K562 (cell line): ENCODE data around the gene PGLYRP4. TPM values are rescaled to one million over a fixed set of nuclear protein-coding genes. Genes with fewer than 3 reads are reported as not detected.

Experiments
- AFF4 ChIP-seq: sonication (generic); formaldehyde crosslinking; IDR thresholded peaks from 2 replicates; pipeline ENCODE4 v1.8.0; 2023; ENCODE audit warnings: mild to moderate bottlenecking, missing genetic modification reagents
- ASH1L ChIP-seq: fragments of 450-650 bp; IDR thresholded peaks from 2 replicates; pipeline ENCODE4 v1.6.1; 2018; ENCODE audit warnings: borderline replicate concordance, mild to moderate bottlenecking, low read depth; ENCODE audit not compliant: partially characterized antibody
- BACH1 ChIP-seq: fragments of 200-800 bp; sonication (Bioruptor generic); IDR thresholded peaks from 2 replicates; pipeline ENCODE4 v1.6.1; 2016; ENCODE audit warnings: missing genetic modification characterization, missing compliant biosample characterization
- CUX1 ChIP-seq: fragments of 200-800 bp; sonication (Bioruptor generic); IDR thresholded peaks from 2 replicates; pipeline ENCODE4 v1.6.1; 2016; ENCODE audit warnings: missing genetic modification characterization, missing compliant biosample characterization
- E2F3 ChIP-seq: fragments of 250-450 bp; sonication (Bioruptor Pico); IDR thresholded peaks from 2 replicates; pipeline ENCODE4 v1.4.0; 2020; ENCODE audit warnings: mild to moderate bottlenecking
- MYC ChIP-seq, 2 experiments: fragments of 250-450 bp in 1 of 2; sonication (Bioruptor Pico) in 1 of 2; IDR thresholded peaks; 2 replicates each; pipeline versions ENCODE4 v1.5.1 to v1.6.1; 2012 to 2021; ENCODE audit warnings: low read depth in 2 of 2, borderline replicate concordance in 1 of 2, improper control_type of control experiment in 1 of 2, low read length in 1 of 2, mild to moderate bottlenecking in 1 of 2, moderate library complexity in 1 of 2
- NFE2 ChIP-seq: IDR thresholded peaks from 2 replicates; pipeline ENCODE4 v1.6.1; 2014; ENCODE audit warnings: antibody characterized with exemption, low read depth
- SMC3 ChIP-seq: conservative IDR thresholded peaks from 2 replicates; pipeline ENCODE4 v1.6.1; 2011; ENCODE audit warnings: low read depth, low read length, improper control_type of control experiment; ENCODE audit not compliant: insufficient read depth
- SNAPC5 ChIP-seq: fragments of 250-450 bp; sonication (Bioruptor Pico); IDR thresholded peaks from 2 replicates; pipeline ENCODE4 v1.8.0; 2021; ENCODE audit warnings: moderate library complexity, mild to moderate bottlenecking, inconsistent platforms
- SNRNP70 ChIP-seq: fragments of 200-400 bp; formaldehyde crosslinking; optimal IDR thresholded peaks from 2 replicates; pipeline ENCODE3; 2017; ENCODE audit warnings: low read depth, low read length
- TFAP4 ChIP-seq: sonication (generic); formaldehyde crosslinking; IDR thresholded peaks from 2 replicates; pipeline ENCODE4 v1.8.0; 2022; ENCODE audit warnings: missing genetic modification reagents, mild to moderate bottlenecking, moderate library complexity, borderline replicate concordance
- ZKSCAN1 ChIP-seq: fragments of 150-350 bp; IDR thresholded peaks from 2 replicates; pipeline ENCODE4 v1.6.1; 2016; ENCODE audit warnings: low read depth, low read length
- ZNF41 ChIP-seq: fragments of 250-450 bp; sonication (Bioruptor Pico); conservative IDR thresholded peaks from 2 replicates; pipeline ENCODE4 v1.4.0; 2020; ENCODE audit warnings: mild to moderate bottlenecking
- ZSCAN29 ChIP-seq: fragments of 450-650 bp; IDR thresholded peaks from 2 replicates; pipeline ENCODE4 v1.6.1; 2017
- polyA plus RNA-seq, 8 experiments: library from polyadenylated mRNA; depleted of rRNA in 4 of 8; stranded (reverse) in 5 of 8; unstranded in 3 of 8; fragments of >200 nt; fragmentation: Nextera tagmentation in 2 of 8; fragmentation: Illumina TruSeq in 1 of 8; extraction: Ambion mirVana in 2 of 8; extraction: Trizol in 1 of 8; gene quantifications; 2 replicates each; pipeline versions ENCODE4 v1.2.1 to v1.2.3, GENCODE V29; 2011 to 2014; ENCODE audit warnings: inconsistent platforms in 1 of 8, missing spikeins in 1 of 8
- total RNA-seq, 7 experiments: library from RNA; depleted of rRNA in 6 of 7; stranded (reverse); fragments of >200 nt in 6 of 7; fragmentation: Illumina TruSeq in 2 of 7; extraction: Trizol in 2 of 7; gene quantifications; 2 replicates each; pipeline versions ENCODE4 v1.2.1 to v1.2.3, GENCODE V29; 2011 to 2021; ENCODE audit warnings: low replicate concordance in 1 of 7

PGLYRP4 gene
- total and polyA plus RNA-seq, 9 of the 15 experiments (the other 6 are each of a cell fraction or from before 2014, with no cell fraction given): 0.06 to 0.13 (median 0.11) TPM; not detected in 6

- TF ChIP-seq SNRNP70 (no peak), SNAPC5 (CRISPR knock-in tag) (no peak), ASH1L (no peak), BACH1 (no peak), TFAP4 (peak; percentile 24; the same call in 1 of the 2 replicates), SMC3 (peak; percentile 82), ZSCAN29 (no peak), ZKSCAN1 (0 out of 2 replicates have a peak, but pooled peaks have one; percentile 31), AFF4 (no peak), MYC (IDR thresholded peaks at IDR 0.05; ENCODE audit: low read depth, low read length) (peak; percentile 16; the same call in 1 of the 2 replicates), MYC (CRISPR knock-in tag; IDR thresholded peaks at IDR 0.05; ENCODE audit: borderline replicate concordance, low read depth) (no peak), NFE2 (peak; percentile 42; the same call in 1 of the 2 replicates), CUX1 (CRISPR knock-in tag) (no peak), E2F3 (CRISPR knock-in tag) (no peak), ZNF41 (CRISPR knock-in tag) (no peak)
These were observed 6.9 kb upstream of the PGLYRP4 start (continued) for GRCh38 chr1:153355445-153356071.
